A549 (cell line): ENCODE measurements around the gene GLS. TPM values are rescaled to one million over a fixed set of nuclear protein-coding genes. Genes with fewer than 3 reads are reported as not detected.

ENCODE experiments used
- ATAC-seq, 2 experiments: fragments of 200-7000 bp in 1 of 2; fragments of >200 bp in 1 of 2; cut with Nextera tagmentation in 1 of 2; cut with Tn5 transposase in 1 of 2; 3 replicates each; pipeline versions ENCODE4 v1.8.0 to v1.9.1; 2018 to 2020; ENCODE audit warnings: mild to moderate bottlenecking in 1 of 2, moderate library complexity in 1 of 2
- CTCF ChIA-PET: fragments of 300-600 bp; sonication (Branson Sonifier 250); formaldehyde crosslinking; extraction: SDS; loops from one replicate; lab custom pipeline; 2021; ENCODE audit warnings: antibody characterized with exemption, inconsistent platforms; lab: Yijun Ruan, JAX
- POLR2A ChIA-PET: fragments of 350-600 bp; formaldehyde crosslinking; extraction: SDS; loops from one replicate; lab custom pipeline; 2021; ENCODE audit warnings: antibody characterized with exemption, inconsistent platforms; lab: Yijun Ruan, JAX
- DNase-seq, 2 experiments: peaks; one replicate each; pipeline versions ENCODE4 v3.0.0 to v3.0.0-alpha.2; 2011 to 2016; ENCODE audit warnings: low read depth in 1 of 2, low spot score in 1 of 2
- FAIRE-seq: peaks from 2 replicates; lab custom pipeline; 2011; peaks lifted over from hg19 to GRCh38; lab: Jason Lieb, UNC
- H3K27ac ChIP-seq, 2 experiments: fragments of >200 bp; sonication (Bioruptor Twin); formaldehyde crosslinking; 3 replicates each; pipeline ENCODE4 v1.5.1; 2016 to 2017
- H3K4me1 ChIP-seq: fragments of >200 bp; sonication (Bioruptor Twin); formaldehyde crosslinking; 3 replicates; pipeline ENCODE4 v1.6.1; 2016
- H3K4me2 ChIP-seq: fragments of >200 bp; sonication (Bioruptor Twin); formaldehyde crosslinking; 3 replicates; pipeline ENCODE4 v1.6.1; 2016
- H3K4me3 ChIP-seq: fragments of >200 bp; sonication (Bioruptor Twin); formaldehyde crosslinking; 3 replicates; pipeline ENCODE4 v1.5.1; 2016
- H3K9me3 ChIP-seq: fragments of >200 bp; sonication (Bioruptor Twin); formaldehyde crosslinking; 3 replicates; pipeline ENCODE4 v1.6.1; 2016
- BHLHE40 ChIP-seq: IDR thresholded peaks from 2 replicates; pipeline ENCODE4 v1.6.1; 2012; ENCODE audit warnings: low read depth, low read length, inconsistent platforms
- CHD2 ChIP-seq: fragments of 150-350 bp; IDR thresholded peaks from 2 replicates; pipeline ENCODE4 v1.6.1; 2014; ENCODE audit warnings: low read length; ENCODE audit not compliant: partially characterized antibody
- FOSB ChIP-seq: fragments of 250-450 bp; sonication (Bioruptor Pico); IDR thresholded peaks from 2 replicates; pipeline ENCODE4 v1.5.0; 2020; ENCODE audit warnings: mild to moderate bottlenecking, moderate library complexity
- FOSL2 ChIP-seq, 2 experiments: fragments of 450-650 bp in 1 of 2; fragments of >200 bp in 1 of 2; sonication (Bioruptor Twin) in 1 of 2; formaldehyde crosslinking; IDR thresholded peaks; 2 replicates each; pipeline versions ENCODE4 v1.5.0 to v1.6.1; 2016 to 2020; ENCODE audit warnings: mild to moderate bottlenecking in 1 of 2, moderate library complexity in 1 of 2
- HEYL ChIP-seq: fragments of 250-450 bp; sonication (Bioruptor Pico); IDR thresholded peaks from 2 replicates; pipeline ENCODE4 v1.8.0; 2021; ENCODE audit warnings: mild to moderate bottlenecking, moderate library complexity
- HOXB13 ChIP-seq: fragments of 250-450 bp; sonication (Bioruptor Pico); IDR thresholded peaks from 2 replicates; pipeline ENCODE4 v1.5.0; 2020; ENCODE audit warnings: low read depth, mild to moderate bottlenecking, moderate library complexity
- JUN ChIP-seq, 2 experiments: fragments of >200 bp; sonication (Bioruptor Twin); formaldehyde crosslinking; IDR thresholded peaks; 2 replicates in 1 of 2; 3 replicates in 1 of 2; pipeline ENCODE4 v1.6.1; 2016 to 2017
- KDM5A ChIP-seq: fragments of 200-600 bp; sonication (generic); IDR thresholded peaks from 2 replicates; pipeline ENCODE4 v1.6.1; 2016; ENCODE audit warnings: antibody characterized with exemption, mild to moderate bottlenecking
- MAFK ChIP-seq: fragments of 450-650 bp; IDR thresholded peaks from 2 replicates; pipeline ENCODE4 v1.6.1; 2014; ENCODE audit not compliant: partially characterized antibody
- MAZ ChIP-seq: fragments of 150-350 bp; IDR thresholded peaks from 2 replicates; pipeline ENCODE4 v1.6.1; 2014; ENCODE audit warnings: antibody characterized with exemption, low read depth, low read length, borderline replicate concordance
- NPAS2 ChIP-seq: fragments of 250-450 bp; sonication (Bioruptor Pico); IDR thresholded peaks from 2 replicates; pipeline ENCODE4 v1.8.0; 2022; ENCODE audit warnings: mild to moderate bottlenecking, moderate library complexity, borderline replicate concordance
- POLR2AphosphoS2 ChIP-seq: conservative IDR thresholded peaks from 2 replicates; pipeline ENCODE4 v1.6.1; 2012; ENCODE audit warnings: low read length, improper control_type of control experiment, inconsistent platforms
- RAD21 ChIP-seq, 2 experiments: fragments of >200 bp in 1 of 2; sonication (Bioruptor Twin) in 1 of 2; formaldehyde crosslinking in 1 of 2; IDR thresholded peaks in 1 of 2; conservative IDR thresholded peaks in 1 of 2; 2 replicates in 1 of 2; 3 replicates in 1 of 2; pipeline ENCODE4 v1.6.1; 2012 to 2018; ENCODE audit warnings: inconsistent platforms in 1 of 2
- RARB ChIP-seq: fragments of 250-450 bp; sonication (Bioruptor Pico); IDR thresholded peaks from 2 replicates; pipeline ENCODE4 v1.8.0; 2021; ENCODE audit warnings: mild to moderate bottlenecking, moderate library complexity
- TFCP2L1 ChIP-seq: fragments of 250-450 bp; sonication (Bioruptor Pico); IDR thresholded peaks from 2 replicates; pipeline ENCODE4 v1.5.0; 2021; ENCODE audit warnings: mild to moderate bottlenecking
- ZFP36 ChIP-seq: fragments of 450-650 bp; IDR thresholded peaks from 2 replicates; pipeline ENCODE4 v1.6.1; 2014; ENCODE audit warnings: borderline replicate concordance; ENCODE audit not compliant: partially characterized antibody
- ZNF302 ChIP-seq: fragments of 250-450 bp; sonication (Bioruptor Pico); IDR thresholded peaks from 2 replicates; pipeline ENCODE4 v1.9.0; 2021; ENCODE audit warnings: inconsistent platforms, mild to moderate bottlenecking, moderate library complexity
- WGBS: methylation state at CpG from one replicate; pipeline ENCODE4 v1.1.6; 2017; ENCODE audit errors: missing lambda C conversion rate; 5-methylcytosine and 5-hydroxymethylcytosine counted together
- polyA plus RNA-seq, 4 experiments: library from polyadenylated mRNA; depleted of rRNA in 3 of 4; stranded (reverse); fragments of >200 nt; fragmentation: RNase III in 1 of 4; extraction: RNeasy Plus Mini Kit Qiagen cat#74134 plus additional on column Dnase treatment in 1 of 4; gene quantifications; 2 replicates in 3 of 4; 3 replicates in 1 of 4; pipeline ENCODE4 v1.2.3, GENCODE V29; 2011 to 2017
- TF ChIP-seq, protein P1 (sequence below): fragments of 150-350 bp; IDR thresholded peaks from 2 replicates; pipeline ENCODE4 v1.6.1; 2014; ENCODE audit warnings: low read depth, mild to moderate bottlenecking, low read length
- TF ChIP-seq, protein P2 (sequence below): fragments of >200 bp; sonication (Bioruptor Twin); formaldehyde crosslinking; IDR thresholded peaks from 2 replicates; pipeline ENCODE4 v1.6.1; 2016
- TF ChIP-seq, protein P3 (sequence below): fragments of 250-450 bp; sonication (Bioruptor Pico); IDR thresholded peaks from 2 replicates; pipeline ENCODE4 v1.5.0; 2020; ENCODE audit warnings: low read depth, mild to moderate bottlenecking, moderate library complexity
- TF ChIP-seq, protein P4 (sequence below): fragments of >200 bp; sonication (Bioruptor Twin); formaldehyde crosslinking; IDR thresholded peaks from 3 replicates; pipeline ENCODE4 v1.5.1; 2016
- TF ChIP-seq, protein P5 (sequence below): fragments of 450-650 bp; IDR thresholded peaks from 2 replicates; pipeline ENCODE4 v1.6.1; 2014; ENCODE audit warnings: antibody characterized with exemption
- TF ChIP-seq, protein P6 (sequence below): IDR thresholded peaks from 2 replicates; pipeline ENCODE4 v1.6.1; 2012

The GLS gene
- polyA plus RNA-seq, 2 of the 4 experiments (the other 2 are of a cell fraction) = 269 to 321 TPM

DNA sequence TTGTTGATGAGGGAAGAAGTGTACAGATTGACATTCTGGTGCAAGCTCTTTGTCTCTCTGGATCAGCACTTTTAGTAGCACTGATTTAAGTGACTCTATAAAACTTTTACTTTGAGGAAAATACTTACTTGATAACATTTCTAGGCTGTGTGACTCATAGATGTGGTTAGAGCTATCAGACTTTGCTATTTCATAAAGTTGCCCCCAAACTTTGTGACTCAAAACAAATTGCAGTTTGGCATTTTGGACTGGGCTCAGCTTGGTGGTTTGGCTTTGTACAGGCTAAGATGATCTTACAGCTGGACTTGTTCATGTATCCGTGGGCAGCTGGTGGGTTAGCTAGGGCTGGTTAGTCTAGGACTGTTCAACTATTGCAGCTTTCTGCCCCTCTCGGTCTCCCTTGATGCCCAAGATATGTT lies 42.1 kb upstream of the GLS start (continued):
- no peak for TF ChIP-seq CHD2
- peak in 1 of 2 experiments; percentile 21; a peak in 1 of 5 replicates for TF ChIP-seq RAD21 (conservative IDR thresholded peaks at IDR 0.05 in 1 of 2, IDR thresholded peaks at IDR 0.05 in 1 of 2)
- no peak for TF ChIP-seq BHLHE40
- no peak for TF ChIP-seq KDM5A
- TF ChIP-seq HOXB13 (CRISPR knock-in tag) = no peak
- TF ChIP-seq, protein P1, sequence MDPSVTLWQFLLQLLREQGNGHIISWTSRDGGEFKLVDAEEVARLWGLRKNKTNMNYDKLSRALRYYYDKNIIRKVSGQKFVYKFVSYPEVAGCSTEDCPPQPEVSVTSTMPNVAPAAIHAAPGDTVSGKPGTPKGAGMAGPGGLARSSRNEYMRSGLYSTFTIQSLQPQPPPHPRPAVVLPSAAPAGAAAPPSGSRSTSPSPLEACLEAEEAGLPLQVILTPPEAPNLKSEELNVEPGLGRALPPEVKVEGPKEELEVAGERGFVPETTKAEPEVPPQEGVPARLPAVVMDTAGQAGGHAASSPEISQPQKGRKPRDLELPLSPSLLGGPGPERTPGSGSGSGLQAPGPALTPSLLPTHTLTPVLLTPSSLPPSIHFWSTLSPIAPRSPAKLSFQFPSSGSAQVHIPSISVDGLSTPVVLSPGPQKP = no peak
- TF ChIP-seq, protein P2, sequence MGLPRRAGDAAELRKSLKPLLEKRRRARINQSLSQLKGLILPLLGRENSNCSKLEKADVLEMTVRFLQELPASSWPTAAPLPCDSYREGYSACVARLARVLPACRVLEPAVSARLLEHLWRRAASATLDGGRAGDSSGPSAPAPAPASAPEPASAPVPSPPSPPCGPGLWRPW = no peak
- TF ChIP-seq MAFK = peak; percentile 77
- TF ChIP-seq MAZ = no peak
- TF ChIP-seq, protein P3, sequence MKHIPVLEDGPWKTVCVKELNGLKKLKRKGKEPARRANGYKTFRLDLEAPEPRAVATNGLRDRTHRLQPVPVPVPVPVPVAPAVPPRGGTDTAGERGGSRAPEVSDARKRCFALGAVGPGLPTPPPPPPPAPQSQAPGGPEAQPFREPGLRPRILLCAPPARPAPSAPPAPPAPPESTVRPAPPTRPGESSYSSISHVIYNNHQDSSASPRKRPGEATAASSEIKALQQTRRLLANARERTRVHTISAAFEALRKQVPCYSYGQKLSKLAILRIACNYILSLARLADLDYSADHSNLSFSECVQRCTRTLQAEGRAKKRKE (CRISPR knock-in tag) = no peak
- no peak for TF ChIP-seq RARB (CRISPR knock-in tag)
- TF ChIP-seq HEYL = no peak
- no peak for TF ChIP-seq POLR2AphosphoS2
- TF ChIP-seq TFCP2L1 = no peak
- no peak for TF ChIP-seq FOSB (CRISPR knock-in tag)
- TF ChIP-seq FOSL2 (IDR thresholded peaks at IDR 0.05) = peak; percentile 86
- peak; percentile 83 for TF ChIP-seq FOSL2 (CRISPR knock-in tag; IDR thresholded peaks at IDR 0.05)
- no peak for TF ChIP-seq ZNF302 (CRISPR knock-in tag)
- TF ChIP-seq, protein P4, sequence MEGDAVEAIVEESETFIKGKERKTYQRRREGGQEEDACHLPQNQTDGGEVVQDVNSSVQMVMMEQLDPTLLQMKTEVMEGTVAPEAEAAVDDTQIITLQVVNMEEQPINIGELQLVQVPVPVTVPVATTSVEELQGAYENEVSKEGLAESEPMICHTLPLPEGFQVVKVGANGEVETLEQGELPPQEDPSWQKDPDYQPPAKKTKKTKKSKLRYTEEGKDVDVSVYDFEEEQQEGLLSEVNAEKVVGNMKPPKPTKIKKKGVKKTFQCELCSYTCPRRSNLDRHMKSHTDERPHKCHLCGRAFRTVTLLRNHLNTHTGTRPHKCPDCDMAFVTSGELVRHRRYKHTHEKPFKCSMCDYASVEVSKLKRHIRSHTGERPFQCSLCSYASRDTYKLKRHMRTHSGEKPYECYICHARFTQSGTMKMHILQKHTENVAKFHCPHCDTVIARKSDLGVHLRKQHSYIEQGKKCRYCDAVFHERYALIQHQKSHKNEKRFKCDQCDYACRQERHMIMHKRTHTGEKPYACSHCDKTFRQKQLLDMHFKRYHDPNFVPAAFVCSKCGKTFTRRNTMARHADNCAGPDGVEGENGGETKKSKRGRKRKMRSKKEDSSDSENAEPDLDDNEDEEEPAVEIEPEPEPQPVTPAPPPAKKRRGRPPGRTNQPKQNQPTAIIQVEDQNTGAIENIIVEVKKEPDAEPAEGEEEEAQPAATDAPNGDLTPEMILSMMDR = no peak
- TF ChIP-seq ZFP36 = no peak
- peak; percentile 40 to 62; a peak in 2 of 5 replicates for TF ChIP-seq JUN (IDR thresholded peaks at IDR 0.05)
- TF ChIP-seq NPAS2 = no peak

DNA sequence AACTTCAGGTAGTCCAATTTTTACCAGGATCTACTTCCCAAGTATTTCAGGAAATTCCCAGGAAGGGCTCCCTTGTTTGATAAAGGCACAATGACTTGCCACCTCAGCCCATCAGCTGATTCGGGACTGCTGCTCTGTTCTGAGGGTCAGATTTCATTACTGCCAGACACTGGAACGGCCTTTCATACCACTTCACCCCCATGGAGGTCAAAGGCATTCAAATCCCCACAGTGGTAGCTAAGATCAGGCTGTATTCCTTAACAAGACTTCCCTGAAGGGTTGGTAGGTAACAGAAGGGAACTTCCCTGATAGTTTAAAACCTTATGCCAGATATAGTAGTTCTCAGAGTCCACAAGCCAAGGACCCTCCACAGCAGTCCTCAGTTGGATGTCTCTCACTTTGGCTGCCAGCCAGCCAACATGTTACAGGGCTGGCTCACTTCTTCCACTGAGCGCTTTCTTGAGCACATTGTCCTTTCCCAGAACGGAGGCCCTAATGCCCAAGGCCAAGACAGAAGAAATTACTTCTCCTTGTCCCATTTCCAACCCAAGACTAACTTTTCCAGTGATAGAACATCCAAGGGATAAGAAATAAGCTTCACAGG lies 40.0 kb upstream of the GLS start:
- ATAC-seq (no peak), FAIRE-seq (no peak), DNase-seq (no peak)
- Histone ChIP-seq H3K9me3 (no peaks in the 10 kb centered on the region), H3K4me2 (peak overlapping the region; percentile 73), H3K27ac (peak overlapping the region; percentile 80 to 92), H3K4me1 (peaks cover 100% of the 10 kb centered on the region), H3K4me3 (no peak overlapping the region)
- TF ChIP-seq, protein P5, sequence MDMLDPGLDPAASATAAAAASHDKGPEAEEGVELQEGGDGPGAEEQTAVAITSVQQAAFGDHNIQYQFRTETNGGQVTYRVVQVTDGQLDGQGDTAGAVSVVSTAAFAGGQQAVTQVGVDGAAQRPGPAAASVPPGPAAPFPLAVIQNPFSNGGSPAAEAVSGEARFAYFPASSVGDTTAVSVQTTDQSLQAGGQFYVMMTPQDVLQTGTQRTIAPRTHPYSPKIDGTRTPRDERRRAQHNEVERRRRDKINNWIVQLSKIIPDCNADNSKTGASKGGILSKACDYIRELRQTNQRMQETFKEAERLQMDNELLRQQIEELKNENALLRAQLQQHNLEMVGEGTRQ = no peak
- TF ChIP-seq, protein P6, sequence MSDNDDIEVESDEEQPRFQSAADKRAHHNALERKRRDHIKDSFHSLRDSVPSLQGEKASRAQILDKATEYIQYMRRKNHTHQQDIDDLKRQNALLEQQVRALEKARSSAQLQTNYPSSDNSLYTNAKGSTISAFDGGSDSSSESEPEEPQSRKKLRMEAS = 0 out of 2 replicates have a peak, but pooled peaks have one; percentile 22
- POLR2A ChIA-PET = no interaction called here
- CTCF ChIA-PET = interaction anchor here (1.4 to 2.2 kb wide), 2 partner anchors 10 to 16 kb away, joined by 4 to 5 read pairs; no protein-coding TSS in a partner anchor
- 52% methylated on average over 4 of the region's 4 CpGs for WGBS
